Caki2 (cell line): ENCODE results near the gene SLC37A1. TPM values are rescaled to one million over a fixed set of nuclear protein-coding genes. Genes with fewer than 3 reads are reported as not detected.

Source experiments
- DNase-seq: peaks from one replicate; pipeline ENCODE4 v3.0.0-alpha.2; 2015; ENCODE audit warnings: low read depth
- in situ Hi-C: cut with HindIII; loops from 2 replicates; pipeline ENCODE4 v1.10.0; 2016; ENCODE audit warnings: low sequenced_read_pairs, low pct_unique_long_range_greater_than_20kb, mixed read lengths
- total RNA-seq: library from RNA; depleted of rRNA; stranded (reverse); fragments of >200 nt; shearing (Covaris generic); gene quantifications from 2 replicates; pipeline ENCODE4 v1.2.3, GENCODE V29; 2014; ENCODE audit warnings: low replicate concordance

The SLC37A1 gene
- total RNA-seq, 1 experiment from 2014 or later, result 39.8 TPM

DNA sequence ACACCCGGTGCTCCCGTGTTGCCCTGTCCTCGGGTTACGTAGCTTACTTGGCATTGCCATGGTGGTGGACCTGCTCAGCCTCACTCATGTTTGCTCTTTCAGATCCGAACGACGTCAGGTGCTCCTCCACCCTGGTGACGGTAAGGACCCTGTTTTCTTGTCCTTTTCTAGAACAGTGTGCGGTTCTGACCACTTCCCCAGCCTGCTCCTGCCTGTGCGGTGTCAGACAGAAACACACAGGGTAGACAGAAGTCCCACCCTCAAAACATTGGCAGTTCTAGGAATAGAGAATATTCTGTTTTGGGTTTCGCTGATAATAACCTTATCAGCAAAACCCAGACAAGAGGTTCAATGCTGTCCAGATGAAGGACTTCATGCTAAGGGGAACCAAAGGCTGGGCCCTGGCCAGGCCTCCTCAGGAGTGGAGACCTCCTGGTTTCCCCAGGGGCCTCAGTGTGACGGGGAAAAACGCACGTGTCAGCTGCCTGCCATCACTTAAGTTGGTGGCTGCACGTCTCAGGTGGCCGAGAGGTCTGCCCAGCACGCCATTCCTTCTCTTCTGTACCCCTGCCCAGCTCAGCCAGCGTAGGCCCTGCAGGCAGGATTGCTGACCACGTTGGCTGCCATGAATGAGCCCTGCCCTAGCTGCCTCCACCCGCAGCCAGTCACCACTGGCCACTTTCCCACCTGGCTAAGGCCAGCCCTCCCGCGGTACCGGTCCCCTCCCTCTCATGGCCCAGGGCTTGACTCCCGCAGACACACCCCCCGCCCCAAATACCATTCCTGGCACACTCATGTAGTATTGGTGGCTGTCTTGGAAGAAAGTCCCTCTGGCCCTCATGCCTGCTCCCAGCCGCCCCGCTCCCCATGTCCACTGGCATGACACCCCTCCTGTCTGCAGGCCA lies 33.6 kb downstream of the SLC37A1 start:
- in situ Hi-C loops, result no loop called here
- DNase-seq, result no peak

DNA sequence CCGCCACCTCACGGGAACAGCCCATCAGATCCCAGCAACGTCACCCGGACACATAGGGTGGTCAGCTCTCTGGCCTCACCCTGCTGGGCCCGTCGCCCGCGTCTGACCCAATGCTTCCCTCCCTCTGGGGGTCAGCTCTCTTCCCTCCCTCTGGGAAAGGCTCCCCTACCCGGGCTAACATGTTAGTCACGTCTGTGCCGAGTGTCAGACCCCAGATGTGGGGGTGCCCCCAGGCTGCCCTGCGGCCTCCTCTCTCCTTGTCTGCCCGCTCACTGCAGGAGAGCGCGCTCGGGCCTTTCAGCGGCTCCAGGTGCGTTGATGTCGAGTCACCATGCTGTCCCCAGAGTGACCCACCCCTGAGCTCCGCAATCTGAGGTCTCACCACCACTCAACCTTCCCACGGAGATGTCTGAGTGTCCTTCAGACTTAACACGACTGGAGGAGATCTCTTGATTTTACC lies 34.3 kb downstream of the SLC37A1 start:
- in situ Hi-C loops, result no loop called here
- no peak for DNase-seq

DNA sequence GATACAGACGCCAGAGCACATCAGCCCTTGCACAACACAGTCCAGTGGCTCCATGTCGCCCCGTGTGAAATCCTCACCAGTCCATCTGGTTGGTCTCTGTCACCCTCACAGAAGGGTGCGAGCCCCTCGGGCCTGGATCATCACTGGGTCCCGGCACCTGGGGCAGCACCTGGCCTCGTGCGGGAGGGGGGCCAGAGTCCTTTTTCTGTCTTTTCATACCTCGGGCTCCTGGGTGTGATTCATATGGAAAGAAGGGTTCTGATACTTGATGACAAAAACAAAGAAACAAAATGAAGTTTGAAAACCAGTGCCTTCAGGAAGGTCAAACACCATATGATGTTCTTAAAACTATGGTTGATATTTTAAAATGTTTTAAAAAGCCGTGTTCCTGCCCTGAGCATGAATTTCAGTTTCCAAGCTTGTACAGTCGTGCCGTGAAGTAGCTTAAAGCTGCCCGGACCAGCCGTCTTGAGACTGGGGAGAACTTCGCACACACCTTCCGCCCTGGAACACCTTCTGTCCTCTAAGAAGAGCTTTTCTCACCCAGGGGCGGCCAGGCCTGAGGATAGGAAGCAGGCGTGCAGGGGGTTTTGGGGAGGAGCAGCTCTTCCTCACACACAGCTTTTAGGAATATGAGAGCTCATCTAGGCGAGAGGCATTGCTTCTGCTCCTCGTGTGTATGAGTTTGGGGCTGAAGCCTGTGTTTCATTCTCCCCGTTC lies 35.2 kb downstream of the SLC37A1 start:
- in situ Hi-C loops, result no loop called here
- no peak for DNase-seq

DNA sequence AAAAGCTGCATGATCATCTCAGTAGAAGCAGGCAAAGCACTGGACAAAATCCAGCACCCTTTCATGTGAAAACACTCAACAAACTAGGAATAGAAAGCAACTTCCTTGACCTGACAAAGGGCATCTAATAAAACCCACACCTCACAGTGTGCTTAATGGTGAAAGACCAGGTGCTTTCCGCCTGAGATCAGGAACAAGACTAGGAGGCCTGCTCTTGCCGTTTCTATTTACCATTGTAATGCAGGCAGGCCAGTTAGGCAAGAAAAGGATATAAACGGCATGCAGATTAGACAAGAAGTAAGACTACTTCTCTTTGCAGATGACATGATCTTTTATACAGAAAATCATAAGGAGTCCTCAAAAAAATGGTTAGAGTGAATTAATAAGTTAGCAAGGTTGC lies 37.2 kb downstream of the SLC37A1 start:
- no peak for DNase-seq
- in situ Hi-C loops, result no loop called here

DNA sequence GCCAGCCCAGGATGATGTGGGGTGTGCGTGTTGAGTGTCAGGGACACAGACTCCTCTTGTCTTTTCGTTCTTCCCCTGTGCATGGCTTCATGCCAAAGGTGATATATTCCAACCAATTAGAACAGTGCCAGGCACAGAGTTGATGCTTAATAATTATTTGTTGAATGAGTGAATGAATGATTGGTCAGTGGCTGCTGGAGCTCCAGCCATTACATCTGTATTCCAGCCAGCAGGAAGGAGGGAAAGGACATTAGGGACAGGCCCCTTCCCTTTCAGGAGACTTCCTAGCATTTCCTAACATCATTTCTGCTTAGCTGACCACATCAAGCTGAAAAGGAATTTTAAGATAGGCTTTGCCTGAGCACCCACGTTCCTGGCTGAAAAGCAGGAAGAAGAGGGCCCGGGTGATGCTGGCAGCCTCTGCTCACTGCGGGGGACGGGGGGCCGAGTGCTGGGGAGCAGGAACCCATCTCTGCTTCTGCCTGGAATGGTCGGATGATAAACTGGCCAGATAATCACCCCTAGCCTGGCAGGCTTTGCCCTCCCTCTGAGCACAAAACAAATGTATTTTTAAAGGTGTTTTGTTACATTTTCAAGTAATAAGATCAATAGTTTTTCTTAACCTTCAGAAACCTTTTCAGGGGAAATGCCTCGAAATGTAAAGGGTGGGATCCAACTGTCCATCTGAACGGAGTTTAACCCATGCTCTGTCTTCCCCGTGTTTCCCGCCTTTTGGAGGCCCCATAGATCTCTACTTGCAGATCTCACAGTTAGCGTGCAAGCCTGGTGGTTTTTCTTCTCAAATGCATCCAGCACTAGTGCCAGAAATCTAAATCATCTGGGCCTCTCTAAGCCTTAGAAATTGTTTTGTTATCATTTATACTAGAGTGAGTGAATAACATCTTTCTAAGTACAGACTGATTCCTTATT lies 39.0 kb downstream of the SLC37A1 start:
- no peak for DNase-seq
- in situ Hi-C loops, result no loop called here

DNA sequence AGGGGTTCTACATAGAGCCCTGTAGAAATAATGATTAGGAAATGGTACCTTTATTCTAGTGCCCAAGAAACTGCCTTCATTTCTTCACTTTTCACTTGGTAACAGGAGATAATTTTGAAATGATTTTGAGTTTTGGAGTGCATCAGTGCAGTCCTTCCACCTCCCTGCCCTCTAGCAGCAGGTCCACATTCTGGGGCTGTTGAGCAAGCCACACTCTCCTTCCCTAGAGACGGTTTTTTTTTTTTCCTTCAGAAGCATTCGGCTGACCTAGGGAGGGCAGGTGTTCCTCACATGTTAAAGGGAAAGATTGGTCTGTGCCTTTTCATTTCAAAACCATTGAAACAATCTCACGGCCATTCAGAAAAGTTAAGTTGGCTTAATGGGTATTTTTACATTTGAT lies 39.8 kb downstream of the SLC37A1 start:
- no peak for DNase-seq
- in situ Hi-C loops, result no loop called here

DNA sequence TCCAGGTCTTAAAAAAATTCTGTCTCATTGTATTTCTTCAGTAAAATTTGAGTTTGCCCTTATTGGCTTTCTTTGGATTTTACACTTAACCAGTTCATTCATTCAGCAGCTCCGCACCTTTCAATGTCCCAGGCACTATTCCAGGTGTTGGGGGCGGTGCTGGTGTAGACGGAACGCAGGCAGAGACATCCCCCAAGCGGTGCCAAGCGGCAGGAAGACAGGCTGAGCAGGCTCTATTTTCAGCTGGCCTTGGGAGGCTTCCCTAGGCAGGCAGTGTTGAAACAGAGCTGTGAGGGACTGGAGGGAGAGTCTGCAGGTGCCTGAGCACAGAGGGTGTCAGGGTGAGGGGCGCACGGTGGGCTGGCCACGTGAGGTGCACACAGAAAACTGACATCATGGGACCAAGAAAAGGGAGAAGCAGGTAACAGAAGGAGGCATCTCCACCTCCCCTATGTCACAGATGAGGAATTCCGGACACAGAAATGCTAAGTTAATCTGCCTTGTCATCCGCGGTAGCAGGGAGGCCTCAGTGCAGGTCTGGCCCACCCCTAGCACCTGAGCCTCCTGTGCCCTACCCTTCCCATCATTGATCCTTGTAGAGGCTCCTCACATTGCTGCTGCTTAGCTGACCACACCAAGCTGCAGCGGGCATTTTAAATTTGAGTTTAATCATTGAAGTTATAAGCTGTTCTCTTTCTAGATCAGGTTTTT lies 40.8 kb downstream of the SLC37A1 start:
- no peak for DNase-seq
- in situ Hi-C loops, result no loop called here

DNA sequence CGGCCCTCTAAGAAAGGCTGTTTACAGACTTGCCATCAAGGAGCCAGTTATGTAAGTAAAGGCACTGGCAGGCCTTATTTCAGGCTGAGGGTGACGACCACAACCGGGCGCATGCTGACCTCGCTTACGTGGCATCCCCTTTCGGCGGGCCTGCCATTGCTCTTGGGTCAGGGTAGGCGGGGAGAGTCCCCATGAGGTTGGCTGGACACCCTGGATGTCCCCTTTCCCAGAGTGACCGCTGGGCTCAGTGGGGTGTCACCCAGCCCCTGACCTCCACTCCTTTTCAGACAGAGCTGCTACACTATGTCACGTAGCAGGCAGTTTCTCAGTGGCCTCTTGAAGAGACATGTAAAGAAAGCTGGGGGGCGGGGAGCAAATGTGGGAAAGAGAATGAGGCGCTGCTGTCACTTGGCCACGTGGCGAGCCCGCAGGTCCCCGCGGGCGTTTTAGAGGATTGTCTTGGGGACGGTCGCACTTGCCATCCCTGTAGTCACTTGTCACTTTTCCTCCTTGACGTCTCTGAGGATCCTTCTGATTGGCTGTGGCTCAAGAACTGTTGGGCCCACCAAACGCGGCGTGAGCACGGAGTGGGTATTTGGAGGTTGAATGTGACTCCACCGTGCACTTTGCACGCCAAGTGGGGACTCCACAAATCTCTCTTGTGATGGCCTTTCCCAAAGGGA lies 42.2 kb downstream of the SLC37A1 start:
- DNase-seq, result no peak
- in situ Hi-C loops, result no loop called here

DNA sequence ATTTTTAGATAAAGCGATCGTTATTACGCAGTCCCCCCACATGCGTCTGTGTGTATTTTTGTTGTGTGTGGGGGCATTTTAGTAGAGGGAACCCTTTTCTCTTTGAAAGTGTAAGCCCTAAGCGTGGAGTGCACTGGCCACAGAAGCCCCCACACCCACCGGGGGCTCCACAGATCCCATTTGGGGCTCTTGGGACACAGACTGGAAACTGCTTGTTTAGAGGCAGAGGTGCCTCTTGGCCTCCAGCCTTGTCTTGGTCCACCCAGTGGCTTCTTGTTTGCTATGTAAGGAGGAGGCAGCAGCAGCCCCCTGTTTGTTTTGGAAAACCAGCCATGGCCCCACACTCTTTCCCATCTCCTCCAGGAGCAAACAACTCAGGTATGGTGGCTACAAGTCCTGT lies 42.8 kb downstream of the SLC37A1 start:
- in situ Hi-C loops, result no loop called here
- no peak for DNase-seq

DNA sequence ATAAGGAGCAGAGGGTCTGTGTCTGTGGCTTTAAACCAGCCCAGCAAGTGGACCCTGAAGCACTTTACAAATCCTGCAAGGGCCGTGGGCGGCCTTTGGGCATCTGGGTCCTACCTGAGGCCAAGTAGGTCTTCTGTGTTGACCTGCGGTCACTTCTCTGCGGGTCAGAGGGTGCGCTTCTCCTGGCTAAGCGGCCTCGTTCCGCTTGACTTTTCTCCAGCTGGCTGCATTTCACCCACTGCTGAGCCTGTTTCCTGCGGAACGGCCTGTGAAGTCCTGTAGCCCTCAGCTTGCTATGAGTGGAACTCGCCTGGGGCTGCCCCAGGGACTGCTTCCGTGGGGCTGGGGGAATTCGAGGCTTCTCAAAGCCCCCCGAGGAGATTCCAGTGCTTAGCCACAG lies 43.3 kb downstream of the SLC37A1 start:
- DNase-seq, result no peak
- in situ Hi-C loops, result no loop called here

DNA sequence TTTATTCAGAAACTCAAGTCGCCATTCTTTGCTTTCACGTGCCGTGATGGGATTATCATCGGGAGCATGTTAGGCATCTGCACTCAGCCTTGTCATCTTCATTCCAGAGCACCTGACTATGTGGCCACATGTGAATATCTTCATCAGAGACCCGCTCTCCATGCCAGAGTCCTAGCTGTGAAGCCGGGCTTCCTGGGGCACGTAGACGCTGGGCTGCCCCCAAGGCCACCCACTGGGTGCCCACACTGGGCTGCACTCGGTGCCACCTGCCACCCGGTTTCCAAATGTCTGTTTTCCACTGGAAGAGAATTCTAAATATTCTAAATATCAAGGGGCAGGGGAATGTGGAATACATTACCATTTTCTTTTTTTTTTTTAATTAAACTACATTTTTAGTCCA lies 43.8 kb downstream of the SLC37A1 start:
- no peak for DNase-seq
- in situ Hi-C loops, result no loop called here

DNA sequence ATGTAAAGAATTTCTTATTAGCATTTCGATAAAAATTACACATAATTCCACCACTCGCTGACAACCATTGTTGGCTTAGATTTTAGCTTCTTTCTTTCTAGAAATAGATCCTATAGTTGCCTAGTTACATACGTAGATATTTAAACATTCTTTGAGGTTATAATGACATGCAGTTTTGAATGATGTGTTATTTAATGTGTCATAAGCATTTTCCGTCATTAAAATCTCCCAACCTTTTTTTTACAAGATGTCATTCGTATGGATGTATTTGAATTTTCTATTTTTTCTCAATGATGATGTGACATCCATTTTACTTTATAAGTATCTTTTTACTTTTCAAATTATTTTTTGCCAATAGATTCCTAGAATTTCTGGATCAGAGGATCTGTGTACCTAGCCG lies 44.7 kb downstream of the SLC37A1 start:
- no peak for DNase-seq
- in situ Hi-C loops, result no loop called here

DNA sequence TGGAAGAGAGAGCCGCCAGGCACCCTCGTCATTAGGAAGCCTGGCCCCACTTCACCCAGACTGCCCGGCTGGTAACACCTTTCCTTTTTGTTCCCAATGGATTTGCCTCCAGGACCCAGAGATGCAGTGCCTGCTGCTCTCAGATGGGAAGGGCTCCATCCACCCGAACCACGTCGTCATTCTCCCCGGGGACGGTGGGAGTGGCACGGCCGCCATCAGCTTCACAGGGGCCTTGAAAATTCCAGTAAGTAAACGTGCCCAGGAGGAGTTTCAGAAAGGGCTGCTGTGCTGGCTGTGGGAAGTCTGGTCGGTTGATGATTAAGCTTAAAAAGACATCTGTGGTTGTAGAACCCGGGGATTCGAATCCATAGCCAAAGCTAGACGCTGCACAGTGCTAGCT lies 45.2 kb downstream of the SLC37A1 start:
- no peak for DNase-seq
- in situ Hi-C loops, result no loop called here

DNA sequence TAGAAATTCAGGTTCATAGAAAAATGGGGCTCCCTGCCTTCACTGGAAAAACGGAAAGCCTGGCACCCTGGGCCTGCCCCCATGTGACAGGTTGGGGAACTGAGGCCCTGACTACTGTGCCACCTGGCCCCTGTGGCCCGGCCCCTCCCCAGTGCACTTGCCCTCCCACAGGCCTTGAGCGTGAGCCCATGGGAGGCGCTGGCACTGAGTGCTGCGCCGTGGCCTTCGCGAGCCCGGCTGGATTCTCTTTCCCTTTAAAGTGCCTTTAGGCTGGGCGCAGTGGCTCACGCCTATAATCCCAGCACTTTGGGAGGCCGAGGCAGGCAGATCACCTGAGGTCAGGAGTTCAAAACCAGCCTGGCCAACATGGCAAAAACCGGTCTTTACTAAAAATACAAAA lies 45.7 kb downstream of the SLC37A1 start:
- no peak for DNase-seq
- in situ Hi-C loops, result no loop called here

DNA sequence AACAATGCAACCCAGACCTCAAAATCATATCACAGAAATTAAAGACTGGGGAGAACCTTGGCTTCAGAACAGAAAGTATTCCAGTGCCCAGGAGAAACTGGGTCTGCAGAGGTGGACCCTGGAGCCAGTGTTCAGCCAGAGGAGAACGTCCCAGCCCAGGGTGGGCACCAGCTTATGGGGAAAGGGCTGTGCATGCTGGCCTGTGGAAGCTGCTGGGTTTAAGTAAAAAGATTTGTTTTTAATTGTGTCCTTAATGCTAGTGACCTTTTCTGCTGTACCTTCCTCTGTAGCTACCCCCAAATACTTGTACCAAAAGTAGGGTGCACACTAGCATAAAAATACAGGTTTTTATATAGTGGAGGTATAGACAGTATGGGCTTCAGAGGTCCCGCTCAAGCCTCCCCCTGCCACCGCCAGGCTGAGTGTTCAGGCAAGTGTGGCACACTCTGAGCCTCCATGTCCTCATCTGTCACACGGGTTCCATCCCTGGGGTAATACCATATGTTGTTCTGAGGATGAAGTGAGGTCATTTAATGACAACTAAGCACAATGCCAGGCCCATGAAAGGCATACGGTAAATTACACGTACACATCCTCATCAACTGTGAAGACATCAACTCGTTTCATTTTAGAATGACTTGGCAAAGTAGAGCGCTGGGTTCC lies 47.0 kb downstream of the SLC37A1 start:
- no peak for DNase-seq
- in situ Hi-C loops, result no loop called here

DNA sequence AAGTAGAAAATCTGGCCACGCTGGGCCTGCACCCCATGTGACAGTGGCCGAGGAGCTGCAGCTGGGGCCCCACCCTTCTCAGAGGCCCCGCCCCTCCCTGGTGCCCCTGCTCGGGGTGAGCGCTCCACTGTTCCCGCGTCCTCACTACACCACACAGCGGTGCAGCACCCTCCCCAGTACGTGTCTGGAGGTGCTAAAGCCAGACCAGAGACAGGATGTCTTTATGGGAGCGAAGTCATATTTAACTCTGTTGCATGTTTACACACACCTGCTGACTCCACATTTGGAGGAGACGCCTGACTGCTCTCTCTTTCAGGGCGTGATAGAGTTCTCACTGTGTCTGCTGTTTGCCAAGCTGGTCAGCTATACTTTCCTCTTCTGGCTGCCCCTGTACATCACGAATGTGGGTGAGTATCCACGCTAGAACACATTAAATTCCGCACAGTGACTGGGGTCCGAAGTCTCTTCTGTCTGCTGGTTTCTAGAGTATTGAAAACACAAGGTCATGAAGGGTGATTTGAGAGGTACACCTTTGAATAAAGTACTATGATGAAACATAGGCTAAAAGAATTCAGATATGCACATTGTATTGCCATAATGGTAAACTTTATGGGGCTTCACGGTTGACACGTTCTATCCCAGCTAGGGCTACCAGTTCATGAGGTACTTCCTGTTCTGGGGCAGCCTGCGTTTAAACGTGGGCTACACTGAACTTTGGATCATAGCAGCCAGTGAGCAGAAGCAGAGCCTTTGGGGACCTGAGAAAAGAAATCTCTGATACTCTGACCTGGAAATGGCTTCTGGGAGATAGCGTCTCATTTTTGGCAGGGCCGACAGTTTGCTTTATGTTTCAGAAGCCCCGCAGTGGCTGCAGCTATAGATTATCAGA lies 48.4 kb downstream of the SLC37A1 start:
- in situ Hi-C loops, result no loop called here
- DNase-seq, result peak; percentile 17
